Activated CD4-positive, alpha-beta T cell treated with anti-CD3 and anti-CD28 coated beads for 4 hours (primary cell): ENCODE measurements around the gene OTOG.

Experiments
- DNase-seq, 2 donors: peaks; one replicate each; pipeline ENCODE4 v3.0.0-alpha.2; 2020

The OTOG gene

GRCh38 chr11:17521106-17521900 is 25.8 kb upstream of the OTOG start:
- DNase-seq = no peak

DNA sequence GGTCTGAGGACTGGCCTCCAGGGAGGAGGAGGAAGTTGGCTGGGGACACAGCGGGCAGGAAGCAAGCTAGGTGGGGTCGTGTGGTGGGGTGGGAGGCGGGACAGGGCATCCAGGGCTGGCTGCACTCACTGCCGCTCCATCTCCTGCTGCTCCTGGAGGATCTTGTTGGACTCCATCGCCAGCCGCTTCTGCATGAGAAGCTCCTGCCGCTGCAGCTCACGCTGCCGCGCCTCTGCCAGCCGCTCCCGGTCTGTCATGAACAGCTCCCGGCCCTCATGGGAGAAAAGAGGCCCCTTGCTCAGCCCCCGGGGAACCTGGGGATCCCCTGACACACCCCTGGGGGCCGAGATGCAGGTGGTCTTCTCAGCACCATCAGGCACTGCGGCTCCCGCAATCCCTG is 24.4 kb upstream of the OTOG start:
- no peak for DNase-seq

GRCh38 chr11:17524221-17524620 is 22.8 kb upstream of the OTOG start:
- DNase-seq = no peak

GRCh38 chr11:17525570-17525969 is 21.5 kb upstream of the OTOG start:
- DNase-seq = no peak

GRCh38 chr11:17526326-17526725 is 20.7 kb upstream of the OTOG start:
- DNase-seq = no peak

DNA sequence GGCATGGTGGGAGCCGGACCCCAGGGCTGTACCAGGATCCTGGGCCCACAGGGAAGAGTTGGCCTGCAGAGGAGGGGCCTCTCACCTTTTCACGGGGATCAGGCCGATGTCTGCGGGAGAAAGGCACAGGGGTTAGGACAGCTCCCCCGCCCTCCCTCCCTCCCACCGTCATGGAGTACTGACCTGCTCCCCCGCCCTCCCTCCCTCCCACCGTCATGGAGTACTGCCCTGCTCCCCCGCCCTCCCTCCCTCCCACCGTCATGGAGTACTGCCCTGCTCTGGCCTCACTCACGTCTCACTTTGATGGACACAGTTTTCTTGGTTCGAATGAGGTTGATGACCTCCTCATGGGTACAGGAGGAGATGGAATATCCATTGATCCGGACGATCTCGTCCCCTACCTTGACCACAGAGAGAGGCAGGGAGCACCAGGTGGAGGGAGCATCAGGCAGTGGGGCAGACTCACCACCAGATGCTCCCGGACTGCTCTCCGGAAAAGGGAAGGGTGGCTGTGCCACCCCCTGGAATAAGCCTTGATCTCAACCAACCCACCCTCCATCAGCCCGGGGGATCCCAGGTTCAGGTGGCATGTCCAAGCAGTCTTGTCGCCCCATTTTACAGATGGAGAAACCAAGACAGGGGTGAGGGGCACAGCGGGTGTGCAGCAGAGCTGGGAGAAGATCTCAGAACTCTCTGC is 20.0 kb upstream of the OTOG start:
- DNase-seq = no peak

DNA sequence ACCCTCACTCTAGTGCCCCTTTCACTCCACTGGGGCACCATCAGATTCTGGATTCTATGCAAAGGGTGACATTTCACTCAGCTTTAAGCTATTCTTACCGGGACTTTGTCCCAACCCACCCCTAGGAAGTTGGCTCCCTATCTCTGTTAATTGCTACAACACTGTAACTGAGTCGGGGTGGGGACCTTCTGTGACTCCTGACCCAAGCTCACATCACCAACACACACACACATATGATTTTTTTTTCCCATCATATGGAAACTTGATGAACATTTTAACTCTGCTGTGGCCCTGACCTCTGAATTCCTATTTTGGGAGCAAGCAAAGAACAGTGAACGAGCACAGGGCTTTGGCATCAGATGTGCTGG is 19.4 kb upstream of the OTOG start:
- no peak for DNase-seq

DNA sequence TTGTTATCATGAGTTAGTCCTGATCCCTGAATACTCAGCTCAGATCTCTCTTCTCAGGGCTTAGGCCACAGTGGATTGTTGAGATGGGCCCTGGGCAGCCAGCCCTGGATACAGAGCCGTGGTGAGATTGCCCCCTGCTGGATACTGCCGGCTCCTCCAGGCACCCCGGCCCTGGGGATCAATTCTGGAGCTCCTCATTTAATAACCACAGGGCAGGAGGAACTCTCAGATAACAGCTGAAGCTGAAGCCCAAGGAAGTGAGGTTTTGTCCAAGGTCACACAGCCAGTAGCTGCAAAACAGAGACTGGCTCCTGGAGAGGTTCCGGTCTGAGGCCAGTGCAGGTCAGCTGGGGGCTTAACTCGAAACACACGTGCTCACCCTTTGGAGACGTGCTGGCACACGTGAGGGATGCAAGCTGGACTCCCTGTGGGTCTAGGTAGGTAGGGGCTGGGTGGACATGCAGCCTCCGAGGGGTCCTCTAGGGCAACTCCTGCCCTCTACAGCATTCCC is 18.8 kb upstream of the OTOG start:
- peak; percentile 15 to 31 for DNase-seq

DNA sequence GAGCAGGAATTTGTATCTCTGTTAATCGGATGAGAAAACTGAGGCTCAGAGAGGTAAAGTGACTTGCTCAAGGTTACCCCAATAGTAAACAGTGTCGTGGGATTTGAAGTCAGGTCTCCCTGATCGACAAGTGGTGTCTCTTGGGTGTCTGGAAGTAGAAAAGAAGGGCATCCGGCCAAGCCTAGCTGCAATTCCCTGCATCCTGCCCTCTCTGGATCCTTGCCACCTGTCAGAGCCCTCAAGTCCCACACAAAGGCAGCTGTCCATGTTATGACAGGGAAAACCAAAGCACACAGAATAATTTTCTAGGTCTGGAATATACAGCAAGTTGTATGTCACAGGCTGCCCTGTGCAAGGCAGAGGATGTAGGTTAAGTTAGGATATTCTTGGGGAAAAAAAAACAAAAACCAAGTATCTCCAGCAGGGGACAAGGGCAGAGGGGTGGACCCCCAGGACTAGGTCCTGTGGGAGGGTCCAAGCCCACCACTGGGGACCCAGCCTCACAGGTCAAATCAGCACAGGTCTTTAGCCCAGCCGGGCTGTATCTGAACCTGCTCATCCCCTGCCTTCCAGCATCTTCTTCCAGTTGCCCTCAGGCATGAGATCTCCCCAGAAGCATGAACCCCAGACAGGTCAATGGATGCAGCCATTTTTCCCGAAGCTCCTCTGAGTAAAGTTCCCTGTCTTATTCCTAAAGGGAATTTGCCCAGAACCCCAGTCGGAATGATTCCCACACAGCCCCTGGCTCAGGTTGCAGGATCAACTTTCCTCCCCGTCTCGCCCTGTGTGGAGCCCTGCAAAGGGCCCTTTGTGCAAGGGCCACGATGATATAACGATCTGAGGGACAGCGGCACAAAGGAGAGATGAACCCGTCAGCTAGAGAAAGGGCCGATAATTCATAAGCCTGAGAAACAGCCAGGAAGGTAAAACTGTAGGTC is 17.9 kb upstream of the OTOG start:
- DNase-seq = no peak

- DNase-seq = no peak
Measured at GRCh38 chr11:17529844-17530185, 17.2 kb upstream of the OTOG start.

GRCh38 chr11:17531071-17531600 is 15.9 kb upstream of the OTOG start:
- no peak for DNase-seq

GRCh38 chr11:17531636-17532113 is 15.4 kb upstream of the OTOG start:
- DNase-seq = no peak

DNA sequence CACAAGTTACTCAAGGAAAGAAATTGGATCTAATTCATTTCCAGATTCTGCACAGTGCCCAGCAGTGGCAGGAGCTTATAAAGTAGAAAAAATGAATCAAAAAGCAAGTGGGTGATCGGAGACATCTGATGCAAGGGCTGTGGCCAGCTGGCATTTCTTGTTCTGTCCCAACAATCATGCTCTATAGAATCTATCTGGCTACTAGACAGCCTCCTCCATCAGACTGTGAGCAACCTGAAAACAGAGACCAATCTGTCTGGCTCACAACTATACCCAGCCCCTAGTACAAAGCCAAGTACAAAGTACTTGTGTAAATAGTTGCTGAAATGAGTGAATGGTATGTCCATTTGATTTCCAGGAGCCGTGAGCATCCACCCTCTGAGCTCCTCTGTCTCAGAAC is 14.3 kb upstream of the OTOG start:
- DNase-seq = no peak

GRCh38 chr11:17533341-17533740 is 13.7 kb upstream of the OTOG start:
- no peak for DNase-seq

- DNase-seq = no peak
Measured at GRCh38 chr11:17533778-17534415, 13.2 kb upstream of the OTOG start.

- DNase-seq = no peak
Measured at GRCh38 chr11:17535488-17535887, 11.6 kb upstream of the OTOG start.

GRCh38 chr11:17537261-17537660 is 9.8 kb upstream of the OTOG start:
- no peak for DNase-seq

- no peak for DNase-seq
Measured at GRCh38 chr11:17538054-17538453, 9.0 kb upstream of the OTOG start.

DNA sequence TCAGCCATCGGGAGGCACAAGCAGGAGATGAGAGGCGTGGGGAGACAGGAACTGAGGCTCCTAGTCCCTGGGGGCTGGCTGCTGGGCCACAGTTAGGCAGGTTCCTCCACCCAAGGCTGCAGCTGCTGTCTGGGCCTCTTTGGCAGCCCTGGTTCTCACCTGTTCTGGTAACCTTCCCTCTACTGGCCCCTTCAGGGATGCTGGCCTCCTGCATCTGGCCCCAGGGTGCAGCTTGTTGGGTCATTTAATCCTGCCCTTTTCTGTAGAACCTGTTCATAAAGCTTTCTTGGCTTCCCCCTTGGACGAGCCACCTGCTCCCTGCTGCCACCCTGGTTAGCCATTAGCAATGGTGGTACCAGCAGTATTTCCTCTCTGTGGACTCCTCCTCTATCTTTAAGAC is 8.3 kb upstream of the OTOG start:
- no peak for DNase-seq

DNA sequence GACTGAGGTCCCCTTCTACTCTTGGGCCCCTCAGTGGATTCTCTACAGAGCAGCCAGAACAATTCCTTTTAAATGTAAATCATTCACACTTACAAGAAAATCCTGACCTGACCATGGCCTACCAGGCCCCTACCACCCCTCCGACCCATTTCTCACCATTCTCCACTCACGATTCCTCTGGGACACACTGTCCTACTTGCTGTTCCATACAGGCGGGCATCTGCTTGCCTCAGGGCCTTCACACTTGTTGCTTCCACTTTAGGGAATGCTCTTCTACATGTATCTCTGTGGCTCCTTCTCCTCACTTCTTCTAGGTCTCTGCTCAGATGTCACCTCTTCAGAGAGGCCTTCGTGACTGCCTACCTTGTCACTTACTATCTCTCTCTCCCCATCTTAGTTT is 6.3 kb upstream of the OTOG start:
- DNase-seq = no peak

- DNase-seq = no peak
Measured at GRCh38 chr11:17541330-17541885, 5.7 kb upstream of the OTOG start.

GRCh38 chr11:17542249-17542648 is 4.8 kb upstream of the OTOG start:
- no peak for DNase-seq
